Ishikawa (cell line): Measurements from ENCODE around the gene PDE1A.

Experiments
- CEBPB ChIP-seq: IDR thresholded peaks from 2 replicates; pipeline ENCODE4 v1.6.1; 2012
- CREB1 ChIP-seq: IDR thresholded peaks from 2 replicates; pipeline ENCODE4 v1.6.1; 2012; ENCODE audit warnings: low read depth
- EGR1 ChIP-seq: IDR thresholded peaks from 2 replicates; pipeline ENCODE4 v1.6.1; 2012
- EP300 ChIP-seq: IDR thresholded peaks from 2 replicates; pipeline ENCODE4 v1.6.1; 2012; ENCODE audit warnings: borderline replicate concordance
- FOXM1 ChIP-seq: IDR thresholded peaks from 2 replicates; pipeline ENCODE4 v1.6.1; 2012; ENCODE audit warnings: low read depth, borderline replicate concordance
- NFIC ChIP-seq: IDR thresholded peaks from 2 replicates; pipeline ENCODE4 v1.6.1; 2012
- RAD21 ChIP-seq: IDR thresholded peaks from 2 replicates; pipeline ENCODE4 v1.6.1; 2012; ENCODE audit warnings: low read depth
- REST ChIP-seq: IDR thresholded peaks from 2 replicates; pipeline ENCODE4 v1.6.1; 2012; ENCODE audit warnings: low read depth, mild to moderate bottlenecking
- TAF1 ChIP-seq: IDR thresholded peaks from 2 replicates; pipeline ENCODE4 v1.6.1; 2012; ENCODE audit warnings: low read depth, mild to moderate bottlenecking
- TCF12 ChIP-seq: IDR thresholded peaks from 2 replicates; pipeline ENCODE4 v1.6.1; 2012; ENCODE audit warnings: low read depth
- TEAD4 ChIP-seq: IDR thresholded peaks from 2 replicates; pipeline ENCODE4 v1.6.1; 2012
- USF1 ChIP-seq: IDR thresholded peaks from 2 replicates; pipeline ENCODE4 v1.6.1; 2012
- YY1 ChIP-seq: IDR thresholded peaks from 2 replicates; pipeline ENCODE4 v1.6.1; 2012; ENCODE audit warnings: low read depth
- ZBTB7A ChIP-seq: IDR thresholded peaks from 2 replicates; pipeline ENCODE4 v1.6.1; 2012; ENCODE audit warnings: low read depth
- TF ChIP-seq, protein P1 (sequence below): IDR thresholded peaks from 2 replicates; pipeline ENCODE4 v1.6.1; 2012

PDE1A gene

GRCh38 chr2:182166841-182167240, 260.0 kb downstream of the PDE1A start:
- TF ChIP-seq EGR1 (no peak), CEBPB (no peak), TEAD4 (no peak), ZBTB7A (no peak), FOXM1 (no peak), EP300 (no peak), TCF12 (no peak), RAD21 (no peak), USF1 (no peak), REST (no peak), CREB1 (no peak), NFIC (no peak), TAF1 (no peak), YY1 (no peak)
- TF ChIP-seq, protein P1, sequence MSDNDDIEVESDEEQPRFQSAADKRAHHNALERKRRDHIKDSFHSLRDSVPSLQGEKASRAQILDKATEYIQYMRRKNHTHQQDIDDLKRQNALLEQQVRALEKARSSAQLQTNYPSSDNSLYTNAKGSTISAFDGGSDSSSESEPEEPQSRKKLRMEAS: no peak

GRCh38 chr2:182166406-182166805, 260.4 kb downstream of the PDE1A start:
- TF ChIP-seq CREB1: no peak
- TF ChIP-seq ZBTB7A: no peak
- no peak for TF ChIP-seq USF1
- TF ChIP-seq TCF12: no peak
- no peak for TF ChIP-seq EP300
- TF ChIP-seq FOXM1: no peak
- TF ChIP-seq TAF1: no peak
- no peak for TF ChIP-seq YY1
- no peak for TF ChIP-seq TEAD4
- TF ChIP-seq NFIC: no peak

DNA sequence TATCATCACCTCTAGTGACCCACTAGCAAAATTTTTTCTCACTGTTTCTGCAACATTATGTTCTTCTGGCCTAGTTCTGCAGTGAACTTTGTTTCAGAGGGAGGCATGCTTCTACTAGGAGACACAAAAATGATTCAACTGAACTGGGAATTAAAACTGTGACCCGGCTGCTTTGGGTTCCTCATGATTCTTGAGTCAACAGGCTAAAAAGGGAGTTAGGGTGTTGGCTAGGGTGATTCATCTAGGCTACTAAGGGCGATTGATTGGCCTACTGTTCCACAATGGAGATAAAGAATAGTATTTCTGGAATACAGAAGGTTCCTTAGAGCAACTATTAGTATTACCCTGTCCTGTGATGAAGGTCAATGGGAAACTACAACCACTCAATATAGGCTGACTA, 261.6 kb downstream of the PDE1A start:
- no peak for TF ChIP-seq ZBTB7A
- TF ChIP-seq, protein P1: no peak
- TF ChIP-seq RAD21: no peak
- no peak for TF ChIP-seq NFIC
- no peak for TF ChIP-seq EGR1
- TF ChIP-seq REST: no peak
- no peak for TF ChIP-seq EP300
- no peak for TF ChIP-seq FOXM1
- TF ChIP-seq TAF1: no peak

DNA sequence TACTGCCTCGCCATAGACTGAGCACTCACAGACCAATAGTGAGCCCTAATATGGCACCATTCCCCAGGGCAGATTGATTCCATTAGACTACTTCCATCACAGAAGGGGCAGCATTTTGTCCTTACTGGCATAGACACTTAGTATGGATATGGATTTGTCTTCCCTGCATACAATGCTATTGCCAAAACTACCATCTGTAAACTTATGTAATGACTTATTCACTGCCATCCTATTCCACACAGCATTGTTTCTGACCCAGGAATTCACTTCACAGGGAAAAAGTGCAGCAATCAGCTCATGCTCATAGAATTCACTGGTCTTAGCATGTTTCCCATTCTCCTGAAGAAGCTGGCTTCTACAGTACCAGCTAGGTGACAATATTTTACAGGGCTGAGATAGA, 262.1 kb downstream of the PDE1A start:
- no peak for TF ChIP-seq NFIC
- no peak for TF ChIP-seq TAF1
- no peak for TF ChIP-seq CEBPB
- no peak for TF ChIP-seq RAD21
- no peak for TF ChIP-seq CREB1
- no peak for TF ChIP-seq REST
- TF ChIP-seq FOXM1: no peak
- TF ChIP-seq EP300: no peak
- no peak for TF ChIP-seq TCF12
- no peak for TF ChIP-seq USF1
- TF ChIP-seq, protein P1: no peak
